Measurements from ENCODE around the gene MAP4K4.

MAP4K4 gene

GRCh38 chr2:101808006-101808562 lies 110.6 kb downstream of the MAP4K4 start:
- Histone ChIP-seq H3K27ac (peak overlapping the region; percentile 96), H3K36me3 (replicated peaks) (no peaks in the 10 kb centered on the region), H3K27me3 (replicated peaks) (no peaks in the 10 kb centered on the region), H3K4me3 (ENCODE audit: low read depth, low read length) (no peak overlapping the region)
- TF ChIP-seq CTCF (IDR thresholded peaks at IDR 0.05; ENCODE audit: low read depth, low read length, missing control alignments) = no peak
- no peak for DNase-seq
- in situ Hi-C loops (cut with HindIII; ENCODE audit: low pct_ligation_motif_present, low sequenced_read_pairs) = no loop called here

DNA sequence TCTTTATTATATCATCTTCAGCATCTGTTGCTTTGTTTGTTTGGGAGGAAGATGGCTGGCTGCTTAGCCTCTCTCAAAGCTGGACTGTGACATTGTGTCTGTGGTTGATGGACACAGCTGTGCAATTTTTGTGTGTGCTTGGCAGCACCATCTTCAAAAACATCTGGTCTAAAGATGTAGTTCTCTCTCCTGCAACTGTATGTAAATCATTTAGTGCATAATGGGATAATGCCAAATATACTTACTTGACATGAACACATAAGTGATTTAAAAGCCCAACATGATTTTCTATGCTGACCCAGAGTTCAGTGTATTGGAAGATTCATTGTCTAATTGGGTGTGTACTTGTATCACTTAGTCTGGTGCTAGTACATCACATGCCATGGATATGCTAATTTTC lies 112.2 kb downstream of the MAP4K4 start:
- no peak for DNase-seq
- H3K36me3 ChIP-seq (replicated peaks) = no peaks in the 10 kb centered on the region
- no peak overlapping the region for H3K27ac ChIP-seq
- no peaks in the 10 kb centered on the region for H3K27me3 ChIP-seq (replicated peaks)
- no peak for TF ChIP-seq CTCF (IDR thresholded peaks at IDR 0.05; ENCODE audit: low read depth, low read length, missing control alignments)
- H3K4me3 ChIP-seq (ENCODE audit: low read depth, low read length) = no peak overlapping the region
- in situ Hi-C loops (cut with HindIII; ENCODE audit: low pct_ligation_motif_present, low sequenced_read_pairs) = no loop called here

GRCh38 chr2:101811226-101812015 lies 113.9 kb downstream of the MAP4K4 start:
- no peak for DNase-seq
- TF ChIP-seq CTCF (IDR thresholded peaks at IDR 0.05; ENCODE audit: low read depth, low read length, missing control alignments) = no peak
- Histone ChIP-seq H3K27me3 (replicated peaks) (no peaks in the 10 kb centered on the region), H3K4me3 (ENCODE audit: low read depth, low read length) (no peak overlapping the region), H3K36me3 (replicated peaks) (no peaks in the 10 kb centered on the region), H3K27ac (no peak overlapping the region)
- in situ Hi-C loops (cut with HindIII; ENCODE audit: low pct_ligation_motif_present, low sequenced_read_pairs) = no loop called here

DNA sequence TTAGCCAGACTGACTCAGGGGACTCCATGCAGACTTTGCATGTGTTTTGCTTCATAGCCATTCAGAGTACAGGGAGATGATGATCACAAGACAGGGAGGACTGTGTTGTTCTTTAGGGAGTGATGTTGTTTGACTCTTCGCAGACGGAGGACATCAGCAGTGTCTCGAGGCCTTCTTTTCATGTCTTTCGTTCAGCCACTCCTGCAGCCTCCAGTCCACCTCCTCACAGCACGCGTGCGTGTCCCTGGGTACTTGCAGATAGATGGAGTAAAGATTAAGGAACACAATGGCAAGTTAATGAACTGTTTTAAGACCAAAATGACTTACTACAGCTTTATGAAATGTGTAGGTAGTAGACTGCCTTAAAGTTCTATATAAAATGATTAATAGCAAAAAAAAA lies 114.7 kb downstream of the MAP4K4 start:
- H3K27ac ChIP-seq = no peak overlapping the region
- no peak for TF ChIP-seq CTCF (IDR thresholded peaks at IDR 0.05; ENCODE audit: low read depth, low read length, missing control alignments)
- in situ Hi-C loops (cut with HindIII; ENCODE audit: low pct_ligation_motif_present, low sequenced_read_pairs) = no loop called here

GRCh38 chr2:101814752-101815151 lies 117.2 kb downstream of the MAP4K4 start:
- TF ChIP-seq CTCF (IDR thresholded peaks at IDR 0.05; ENCODE audit: low read depth, low read length, missing control alignments) = no peak
- no peak overlapping the region for H3K4me3 ChIP-seq (ENCODE audit: low read depth, low read length)
- DNase-seq = no peak
- H3K27ac ChIP-seq = no peak overlapping the region
- in situ Hi-C loops (cut with HindIII; ENCODE audit: low pct_ligation_motif_present, low sequenced_read_pairs) = no loop called here
- no peaks in the 10 kb centered on the region for H3K27me3 ChIP-seq (replicated peaks)
- H3K36me3 ChIP-seq (replicated peaks) = no peaks in the 10 kb centered on the region

More for the DNA sequence above, 114.7 kb downstream of the MAP4K4 start:
- DNase-seq = no peak
- Histone ChIP-seq H3K27me3 (replicated peaks) (no peaks in the 10 kb centered on the region), H3K36me3 (replicated peaks) (no peaks in the 10 kb centered on the region), H3K4me3 (ENCODE audit: low read depth, low read length) (no peak overlapping the region)

Measured in brain microvascular endothelial cell (primary cell).